Measurements from ENCODE around the gene ADD2.
"Not testable (repeated sequence)": the region's sequence is repeated elsewhere in the genome, so short reads cannot be mapped to it uniquely, and the experiment has no call there.

ADD2 gene

DNA sequence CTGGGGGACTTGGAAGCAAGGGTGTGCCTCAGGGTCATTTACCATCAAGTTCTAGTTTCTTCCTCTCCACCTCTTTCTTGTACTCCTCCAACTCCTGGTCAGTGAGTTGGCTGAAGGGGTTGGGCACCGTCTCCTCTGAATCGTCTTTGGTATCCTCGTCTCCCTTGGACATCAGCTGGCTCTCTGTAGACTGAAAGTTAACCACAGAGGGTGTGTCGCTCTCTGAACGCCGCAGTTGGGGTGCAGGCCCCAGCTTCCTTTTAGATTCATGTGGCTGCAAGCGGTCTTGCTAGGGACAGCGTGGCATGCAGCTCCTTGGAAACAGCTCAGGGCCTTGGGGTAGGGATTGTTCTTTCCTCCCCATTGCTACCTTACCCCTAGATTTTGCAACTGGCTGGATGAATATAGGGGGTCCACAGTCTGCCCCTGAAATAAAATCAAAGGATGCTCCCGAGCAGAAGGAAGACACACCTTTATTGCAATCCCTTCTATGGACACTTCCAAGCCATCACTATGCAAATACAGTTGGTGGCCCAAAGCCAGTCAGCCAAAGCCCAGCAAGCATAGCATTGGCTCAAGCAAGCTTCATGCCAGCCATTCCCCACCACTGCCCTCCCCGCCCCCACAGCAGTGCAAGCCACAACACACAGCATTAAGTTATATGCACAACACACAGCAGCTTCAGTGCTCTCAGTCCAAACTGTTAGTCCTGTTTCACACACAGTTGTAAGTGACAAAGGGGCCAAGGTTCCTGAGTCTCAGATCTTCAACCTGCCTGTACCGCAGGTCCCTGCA, 93.2 kb downstream of the ADD2 start:
- no peak for DNase-seq (ENCODE audit: low spot score)

DNA sequence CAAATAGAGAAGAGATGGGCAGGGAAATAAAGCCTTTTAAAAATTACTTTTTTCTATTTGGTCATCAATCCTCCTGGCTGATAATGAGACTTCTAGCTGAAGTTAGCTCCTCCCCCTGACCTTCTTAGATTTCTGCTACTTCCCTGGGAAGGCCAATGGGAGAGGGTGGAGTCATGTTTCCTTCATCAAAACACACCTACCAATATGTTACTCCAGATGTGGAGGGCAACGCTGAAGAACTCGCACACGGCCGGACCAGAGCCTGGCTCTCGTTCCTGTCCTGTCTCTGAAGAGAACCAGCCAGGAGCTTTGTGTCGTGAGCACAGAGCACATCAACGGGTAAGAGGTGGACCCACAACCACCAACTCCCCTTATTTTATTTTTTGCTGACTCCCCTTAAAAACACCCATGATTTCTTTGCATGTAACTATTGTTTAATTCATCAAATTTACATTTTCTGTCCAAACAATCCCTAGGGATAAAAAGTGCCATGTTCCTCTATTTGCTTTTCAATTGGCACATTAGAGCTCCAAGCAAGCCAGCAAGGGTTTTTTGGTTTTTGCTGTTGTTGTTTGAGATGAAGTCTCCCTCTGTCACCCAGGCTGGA, 94.9 kb downstream of the ADD2 start:
- DNase-seq (ENCODE audit: low spot score), result no peak

DNA sequence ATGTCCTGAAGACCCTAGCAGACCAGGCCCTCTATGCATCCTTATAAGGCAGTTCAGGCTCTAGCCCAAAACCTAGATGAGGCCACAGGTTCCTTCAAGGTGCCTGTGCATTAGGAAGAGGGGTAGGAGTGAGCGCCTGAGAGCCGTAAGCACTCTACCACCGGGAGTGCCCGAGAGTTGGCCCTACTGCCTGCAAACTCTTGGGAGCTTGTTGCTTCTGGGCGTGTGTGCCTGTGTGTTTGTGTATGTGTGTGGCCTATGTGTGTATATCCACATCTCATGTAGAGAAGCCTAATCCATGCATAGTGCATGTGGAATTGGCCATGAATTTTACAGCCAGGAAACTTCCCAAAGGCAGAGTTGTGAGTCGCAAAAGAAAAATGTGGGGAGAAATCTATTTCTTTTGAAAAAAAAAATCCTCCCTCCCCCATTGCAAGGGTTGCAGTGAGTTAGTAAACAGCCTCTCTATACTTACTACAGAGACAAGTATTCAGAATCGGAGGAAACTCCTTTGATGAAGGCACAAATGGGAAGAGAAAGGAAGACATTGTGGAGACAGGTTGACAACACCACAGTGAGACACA, 96.8 kb downstream of the ADD2 start:
- DNase-seq (ENCODE audit: low spot score), result no peak

DNA sequence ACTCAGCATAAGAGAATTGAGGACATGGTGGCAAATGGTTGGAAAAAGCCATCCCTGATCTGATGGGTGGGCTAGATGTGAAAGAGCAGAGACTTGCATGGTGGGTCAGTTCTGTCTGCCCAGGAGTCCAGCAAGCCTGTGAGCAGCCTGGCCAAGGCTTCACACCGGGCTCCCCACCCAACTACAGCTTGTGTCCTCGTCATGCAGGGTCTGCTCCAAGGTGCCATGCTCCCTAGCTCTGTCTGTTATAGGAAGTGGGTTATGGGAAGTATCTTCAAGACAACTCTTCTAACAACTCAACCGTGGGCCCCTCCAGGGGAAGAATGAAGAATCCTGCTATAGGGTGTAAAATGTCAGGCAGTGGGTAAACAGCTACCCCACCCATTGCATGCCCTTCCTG, 97.4 kb downstream of the ADD2 start:
- no peak for DNase-seq (ENCODE audit: low spot score)

DNA sequence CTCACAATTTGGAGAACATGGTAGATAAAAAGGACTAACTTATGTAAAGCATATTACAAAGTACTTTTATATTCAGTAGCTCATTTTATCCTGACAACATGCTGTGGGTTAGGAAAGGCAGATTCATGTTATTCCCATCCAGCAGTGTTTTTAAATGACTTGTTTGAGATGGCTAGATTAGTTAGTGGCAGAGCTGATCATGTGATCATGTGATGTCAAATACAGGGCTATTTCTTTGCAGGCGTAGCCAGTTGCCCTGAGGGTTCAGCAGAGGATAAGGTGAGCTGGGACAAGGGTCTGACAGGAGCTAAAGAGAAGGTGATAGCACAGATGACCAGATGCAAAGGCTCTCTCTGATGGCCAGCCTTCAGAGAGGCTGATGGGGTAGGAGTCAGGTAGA, 97.8 kb downstream of the ADD2 start:
- no peak for DNase-seq (ENCODE audit: low spot score)

DNA sequence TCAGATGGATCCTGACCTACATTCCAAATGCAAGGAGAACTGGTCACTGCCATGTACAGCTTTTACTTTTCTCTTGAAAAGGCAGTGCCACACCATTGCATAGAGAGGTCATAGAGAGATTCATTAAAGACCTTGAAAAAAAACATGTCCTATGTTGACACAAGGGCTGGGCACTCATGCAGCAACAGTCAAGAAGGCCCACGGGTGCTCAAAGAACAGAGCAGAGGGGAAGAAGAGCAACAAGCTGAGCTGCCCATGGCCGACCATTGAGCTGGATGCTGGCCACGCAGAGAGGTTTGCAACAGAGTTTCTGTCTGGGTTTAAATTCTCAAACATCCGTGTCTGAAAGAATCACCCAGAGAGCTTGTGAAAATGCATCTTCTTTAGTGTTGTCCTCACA, 99.1 kb downstream of the ADD2 start:
- no peak for DNase-seq (ENCODE audit: low spot score)

DNA sequence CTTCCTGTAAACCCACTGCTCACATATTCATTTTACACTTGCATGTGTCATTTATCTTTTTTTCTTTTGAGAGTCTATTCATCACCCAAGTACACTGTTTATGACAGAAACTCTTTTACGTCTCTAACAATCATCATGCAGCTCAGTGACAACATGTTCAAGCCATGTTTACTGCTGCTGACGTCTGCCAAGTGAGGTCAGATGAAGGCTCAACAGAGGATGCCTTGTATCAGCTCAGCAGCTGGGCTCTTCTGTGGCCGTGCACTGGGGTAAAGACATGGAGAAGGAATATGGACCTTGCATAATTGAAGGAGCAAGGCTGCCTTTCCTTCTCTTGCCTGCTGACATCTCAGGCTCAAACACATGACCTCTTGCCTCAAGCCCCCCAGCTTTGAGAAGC, 99.6 kb downstream of the ADD2 start:
- no peak for DNase-seq (ENCODE audit: low spot score)

DNA sequence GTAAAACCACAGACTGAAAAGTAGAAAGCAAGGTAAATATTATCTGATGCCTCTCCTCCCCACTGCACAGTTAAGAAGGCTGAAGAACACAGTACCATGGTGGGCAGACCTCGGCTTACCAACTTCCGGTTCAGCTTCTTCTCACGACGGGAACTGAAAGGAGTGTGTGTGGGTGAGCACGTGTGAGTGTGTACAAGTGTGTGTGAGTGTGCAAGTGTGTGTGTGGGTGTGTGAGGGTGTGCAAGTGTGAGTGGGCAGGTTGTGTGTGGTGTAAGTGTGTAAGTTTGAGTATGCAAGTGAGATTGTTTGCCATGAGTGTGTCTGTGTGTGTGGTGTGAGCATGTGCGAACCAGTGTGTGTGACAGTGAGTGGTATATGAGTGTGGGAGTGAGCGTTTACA, 103.5 kb downstream of the ADD2 start:
- DNase-seq (ENCODE audit: low spot score), result no peak

DNA sequence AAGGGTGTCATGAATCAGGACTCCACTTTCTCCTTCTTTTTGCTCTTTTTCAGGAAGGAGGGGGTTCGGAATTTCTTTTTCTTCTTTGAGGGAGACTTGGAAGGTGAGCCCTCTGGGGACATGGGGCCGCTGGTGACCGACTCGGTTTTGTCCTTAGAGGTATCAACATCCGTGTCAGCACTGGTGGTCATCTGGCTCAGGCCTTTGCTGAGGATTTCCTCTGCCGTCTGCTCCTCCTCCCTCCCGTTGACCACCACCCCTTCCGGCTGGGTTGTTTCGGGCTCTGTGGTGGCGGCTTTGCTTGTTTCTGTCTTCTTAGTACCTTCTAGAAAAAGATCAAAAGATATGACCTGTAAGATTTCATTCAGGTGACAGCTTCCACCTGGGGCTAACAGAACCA, 104.6 kb downstream of the ADD2 start:
- DNase-seq (ENCODE audit: low spot score), result no peak

DNA sequence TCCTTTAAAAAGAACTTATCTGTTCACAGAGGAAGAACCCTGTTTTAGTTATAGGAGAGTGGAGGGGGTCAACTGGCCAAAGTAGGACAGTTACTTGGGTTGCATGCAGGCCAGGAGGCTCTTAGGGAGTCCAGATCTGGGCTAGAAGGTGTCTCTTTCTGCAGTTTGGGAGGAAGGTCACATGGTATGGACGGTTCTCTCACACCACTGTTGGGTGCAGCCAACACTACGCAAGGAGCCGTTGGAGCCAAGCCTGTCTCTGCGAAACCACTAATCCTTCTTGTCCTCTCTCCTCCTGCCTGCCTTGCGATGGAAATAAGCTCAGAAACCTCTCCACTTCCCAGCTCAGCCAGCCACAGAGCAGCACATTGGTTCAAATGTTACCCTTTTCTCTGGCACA, 108.4 kb downstream of the ADD2 start:
- no peak for DNase-seq (ENCODE audit: low spot score)

DNA sequence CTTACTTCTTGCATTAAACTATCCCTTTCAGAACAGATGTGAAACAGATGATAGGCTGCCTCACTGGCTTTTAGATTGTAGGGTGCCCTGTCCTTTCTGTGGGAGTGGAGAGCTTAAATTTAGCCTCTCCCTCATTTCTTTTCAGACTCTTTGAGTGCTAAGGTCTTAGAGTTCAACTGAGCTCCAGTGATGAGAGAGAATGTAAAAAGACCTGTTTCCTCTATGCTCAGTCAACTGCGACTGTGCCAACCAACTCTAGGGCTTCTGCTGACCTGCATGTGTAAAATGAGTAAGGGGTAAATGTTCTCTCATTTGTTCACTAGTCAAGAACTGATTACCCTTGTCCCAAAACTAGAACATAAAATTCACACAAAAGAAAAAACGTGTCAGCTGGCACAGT, 109.5 kb downstream of the ADD2 start:
- DNase-seq (ENCODE audit: low spot score), result no peak

DNA sequence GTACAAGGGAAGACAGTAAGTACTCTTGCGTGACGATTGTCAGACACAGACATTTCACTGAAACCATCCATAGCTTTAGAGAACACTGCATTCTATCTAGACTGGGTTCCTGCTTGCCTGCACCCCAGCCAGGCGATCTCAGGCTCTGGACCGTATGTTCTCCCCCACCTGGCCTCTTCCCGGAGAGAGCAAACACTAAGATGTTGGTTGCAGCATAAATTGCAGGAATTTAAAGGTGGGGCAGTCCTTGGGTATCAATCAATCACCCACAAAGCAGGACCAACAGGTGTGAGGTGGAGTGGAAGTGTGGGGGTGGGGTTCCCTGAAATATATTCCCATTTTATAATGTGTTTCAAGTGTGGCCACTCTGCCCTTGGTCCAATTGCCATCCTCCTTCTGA, 110.8 kb downstream of the ADD2 start:
- DNase-seq (ENCODE audit: low spot score), result no peak

DNA sequence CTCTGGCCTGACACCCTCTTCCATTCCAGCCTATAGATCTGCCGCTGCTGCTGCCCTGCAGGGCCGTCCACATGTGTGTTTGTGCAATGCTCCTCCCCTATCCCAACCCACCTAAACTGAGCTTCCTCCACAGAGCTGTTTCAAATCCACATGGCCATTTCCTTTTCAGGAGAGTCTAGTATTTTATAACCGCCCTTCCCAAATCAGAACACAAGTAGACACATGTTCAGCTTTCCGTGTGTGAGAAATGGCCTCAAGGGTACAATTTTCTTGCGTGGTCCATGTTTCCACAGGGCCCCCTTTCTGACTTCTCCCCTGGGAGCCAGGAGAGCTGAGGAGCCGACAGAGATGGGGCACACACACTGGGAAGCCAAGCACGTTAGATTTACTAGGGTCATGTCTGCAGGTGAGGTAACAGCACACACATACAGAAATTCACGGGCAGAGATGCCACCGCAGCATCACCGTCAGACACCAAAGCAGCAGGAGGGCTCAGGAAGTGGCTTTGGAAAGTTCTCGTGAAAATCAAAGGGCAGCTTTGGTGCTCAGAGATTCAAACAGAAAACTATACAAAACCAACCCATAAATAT, 111.5 kb downstream of the ADD2 start:
- DNase-seq (ENCODE audit: low spot score), result no peak

DNA sequence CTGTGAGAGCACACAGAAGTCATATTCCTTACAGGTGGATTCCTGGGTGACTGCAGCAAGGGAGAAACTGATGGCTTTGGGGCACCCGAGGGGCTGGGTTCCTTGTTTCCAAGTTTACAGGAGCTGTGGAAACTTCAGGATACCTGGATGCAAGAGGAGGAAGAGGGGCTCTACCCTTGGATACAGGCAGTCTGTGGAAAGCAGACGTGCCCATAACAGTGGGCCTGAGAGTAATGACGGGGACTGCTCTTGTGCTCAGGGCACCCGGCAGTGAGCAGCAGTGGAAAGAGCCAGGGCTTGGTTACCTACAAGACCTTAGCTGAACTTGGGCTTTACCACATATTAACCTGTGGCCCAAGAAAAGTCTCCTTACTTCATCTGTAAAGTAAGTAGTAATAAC, 112.2 kb downstream of the ADD2 start:
- no peak for DNase-seq (ENCODE audit: low spot score)

DNA sequence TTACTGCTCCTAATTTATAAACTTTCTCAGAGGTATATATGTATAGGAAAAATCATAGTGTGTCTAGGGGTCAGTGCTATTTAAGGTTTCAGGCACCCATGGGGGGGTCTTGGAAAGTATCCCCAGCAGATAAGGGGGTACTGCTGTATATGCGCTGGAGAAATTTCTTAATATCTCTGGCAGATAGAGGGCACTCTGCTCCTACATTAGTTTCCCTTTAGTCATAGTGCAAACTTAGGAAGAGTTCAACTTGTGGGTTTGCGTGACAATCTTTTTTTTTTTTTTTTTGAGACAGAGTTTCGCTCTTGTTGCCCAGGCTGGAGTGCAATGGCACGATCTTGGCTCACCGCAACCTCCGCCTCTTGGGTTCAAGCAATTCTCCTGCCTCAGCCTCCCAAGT, 112.8 kb downstream of the ADD2 start:
- DNase-seq (ENCODE audit: low spot score), result not testable (repeated sequence)

DNA sequence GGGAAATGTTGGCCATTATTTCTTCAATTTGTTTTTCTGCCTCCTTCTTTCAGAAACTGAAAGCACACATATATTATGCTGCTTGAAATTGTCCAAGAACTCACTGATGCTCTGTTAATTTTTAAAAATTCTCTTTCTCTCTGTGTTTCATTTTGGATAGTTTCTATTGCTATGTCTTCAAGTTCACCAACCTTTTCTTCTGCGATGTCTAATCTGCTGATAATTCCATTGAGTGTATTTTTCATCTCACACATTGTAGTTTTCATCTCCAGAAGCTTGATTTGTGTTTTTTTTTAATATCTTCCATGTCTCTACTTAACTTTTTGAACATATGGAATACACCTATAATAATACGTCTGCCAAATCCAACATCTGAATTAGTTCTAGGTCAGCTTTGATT, 116.3 kb downstream of the ADD2 start:
- DNase-seq (ENCODE audit: low spot score), result no peak

DNA sequence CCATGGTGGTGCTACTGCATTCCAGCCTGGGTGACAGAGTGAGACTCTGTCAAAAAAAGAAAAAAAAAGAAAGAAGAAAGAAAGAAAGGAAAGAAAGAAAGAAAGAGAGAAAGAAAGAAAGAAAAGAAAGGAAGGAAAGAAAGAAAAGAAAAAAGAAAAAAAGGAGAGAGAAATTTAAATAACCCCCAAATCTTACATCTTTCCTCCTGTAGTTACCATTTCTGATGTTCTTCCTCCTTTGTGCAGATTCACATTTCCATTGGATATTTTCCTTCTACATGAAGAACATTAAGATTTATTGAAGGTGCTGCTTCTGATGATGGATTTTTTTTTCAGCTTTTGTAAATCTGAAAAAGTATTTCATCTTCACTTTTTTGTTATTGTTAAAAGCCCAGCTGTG, 117.0 kb downstream of the ADD2 start:
- no peak for DNase-seq (ENCODE audit: low spot score)

DNA sequence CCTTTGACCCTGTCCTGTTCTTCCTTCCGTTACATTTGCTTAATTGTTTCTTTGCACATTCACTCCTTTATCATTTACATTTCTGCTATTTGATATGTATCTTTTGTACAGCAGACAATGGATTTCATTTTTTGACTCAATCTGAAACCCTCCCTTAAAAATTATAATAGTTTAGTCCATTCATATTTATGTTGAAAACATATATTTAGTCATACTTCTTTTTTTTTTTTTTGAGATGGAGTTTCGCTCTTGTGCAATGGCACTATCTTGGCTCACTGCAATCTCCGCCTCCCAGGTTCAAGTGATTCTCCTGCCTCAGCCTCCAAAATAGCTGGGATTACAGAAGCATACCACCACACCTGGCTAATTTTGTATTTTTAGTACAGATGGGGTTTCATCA, 119.0 kb downstream of the ADD2 start:
- DNase-seq (ENCODE audit: low spot score), result no peak

DNA sequence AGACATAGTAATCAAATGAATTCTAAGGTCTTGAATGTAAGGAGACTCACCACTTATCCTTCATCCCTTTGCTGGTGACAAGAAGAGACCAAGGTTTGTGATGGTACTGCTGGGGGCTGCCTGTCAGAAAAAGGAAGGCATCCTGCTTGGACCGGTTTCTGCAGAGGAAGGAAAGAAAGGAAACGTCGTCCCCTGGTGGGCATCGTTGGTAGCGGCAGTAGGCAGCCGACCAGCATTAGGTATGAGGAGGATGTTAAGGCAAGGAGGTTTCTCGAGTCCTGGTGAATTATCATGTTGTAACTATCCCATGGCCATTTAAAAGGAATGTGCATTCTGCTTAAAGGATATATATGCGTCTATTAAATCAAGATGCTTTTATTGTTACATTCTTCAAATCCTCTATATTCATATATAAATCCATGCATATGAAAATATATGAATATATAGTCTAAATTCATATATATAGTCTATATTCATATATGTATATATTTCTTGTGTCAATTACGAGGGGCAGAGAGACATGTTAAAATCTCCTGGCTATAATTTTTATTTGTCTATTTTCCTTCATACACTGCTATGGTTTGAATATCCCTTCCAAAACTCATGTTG, 120.0 kb downstream of the ADD2 start:
- DNase-seq (ENCODE audit: low spot score), result peak; percentile 55

DNA sequence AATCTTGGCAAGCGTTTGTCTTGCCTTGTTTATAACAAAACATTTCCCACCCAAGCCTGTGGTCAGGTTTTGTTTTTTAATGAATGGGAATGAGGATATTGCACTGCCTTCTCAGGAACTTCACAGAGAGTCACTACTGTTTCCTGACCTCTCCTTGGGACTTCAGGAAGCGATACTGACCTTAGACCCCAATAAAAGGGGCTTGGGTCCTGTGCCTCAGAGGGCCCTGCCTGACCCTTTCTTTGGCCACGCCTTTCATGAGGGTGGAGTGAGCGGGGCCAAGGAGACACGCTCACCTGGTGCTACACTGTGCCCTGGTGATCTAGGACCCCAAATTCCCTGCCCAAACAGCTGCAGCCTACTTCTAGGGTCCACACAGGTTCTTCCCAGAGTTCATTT, 121.6 kb downstream of the ADD2 start:
- no peak for DNase-seq (ENCODE audit: low spot score)

DNA sequence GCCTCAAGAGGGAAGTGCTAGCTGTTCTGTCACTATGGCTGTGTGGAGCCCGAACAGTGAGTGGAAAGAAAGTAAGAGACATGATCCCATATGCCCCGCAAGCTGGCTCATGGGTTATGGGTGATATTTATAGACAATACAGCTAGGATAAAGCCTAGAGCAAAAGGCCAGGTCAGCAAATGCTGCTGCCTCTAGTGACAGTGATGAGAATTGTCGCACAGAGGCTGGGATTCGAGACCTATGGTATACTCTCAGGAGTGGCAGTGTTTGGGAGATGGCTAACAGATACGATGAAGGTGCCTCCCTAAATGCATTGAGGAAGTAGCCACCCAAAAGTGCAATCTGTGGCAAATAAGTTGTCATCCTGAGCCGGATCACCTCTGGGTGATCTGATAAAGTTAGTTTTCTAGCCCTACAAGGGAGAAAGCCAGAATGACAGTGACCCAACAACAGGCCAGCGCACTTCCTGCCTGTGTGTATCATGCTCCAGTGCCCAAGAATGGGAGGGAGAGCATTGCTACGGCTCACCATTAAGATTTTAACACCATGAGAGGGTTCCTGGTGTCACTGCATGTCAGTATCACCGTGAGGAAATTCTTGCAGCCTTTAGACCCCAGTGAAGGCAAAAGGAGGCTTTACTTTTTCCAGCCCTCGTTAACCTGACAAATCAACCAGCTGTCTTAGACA, 122.1 kb downstream of the ADD2 start:
- DNase-seq (ENCODE audit: low spot score), result no peak

DNA sequence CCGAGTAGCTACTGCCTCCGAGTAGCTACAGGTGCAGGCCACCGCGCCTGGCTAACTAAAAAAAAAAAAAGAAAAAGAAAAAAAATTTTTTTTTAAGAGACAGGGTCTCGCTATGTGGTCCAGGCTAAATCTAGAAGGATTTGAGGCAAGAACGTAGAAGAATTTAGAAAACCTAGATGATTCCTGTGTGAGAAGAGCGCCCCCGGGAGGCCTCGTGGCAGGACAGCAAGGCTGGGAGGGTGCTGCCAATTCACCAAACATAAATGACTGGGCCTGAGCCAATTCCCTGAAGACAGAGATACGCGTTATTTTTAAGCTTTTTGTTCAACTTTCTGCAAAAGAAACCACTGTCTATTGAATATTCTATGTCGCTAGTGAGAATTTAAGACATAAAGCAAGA, 124.3 kb downstream of the ADD2 start:
- no peak for DNase-seq (ENCODE audit: low spot score)

All from CD4-positive, alpha-beta T cell treated with Interleukin-15 for 4 hours (primary cell).